Measurements from ENCODE around the gene FER1L5.

DNA sequence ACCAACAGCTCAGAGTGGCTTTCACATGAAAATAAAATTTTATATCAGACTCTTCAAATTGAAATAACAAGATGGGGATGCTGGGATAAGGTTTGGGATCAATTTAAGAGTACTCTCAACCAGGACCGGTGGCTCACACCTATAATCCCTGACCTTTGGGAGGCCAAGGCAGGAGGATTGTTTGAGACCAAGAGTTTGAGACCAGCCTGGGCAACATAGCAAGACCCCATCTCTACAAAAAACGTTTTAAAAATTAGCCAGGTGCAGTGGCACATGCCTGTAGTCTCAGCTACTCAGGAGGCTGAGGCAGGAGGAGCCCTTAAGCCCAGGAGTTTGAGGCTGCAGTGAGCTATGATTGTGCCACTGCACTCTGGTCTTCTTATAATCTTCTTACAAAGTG is 94.7 kb downstream of the FER1L5 start:
- TF ChIP-seq POLR2AphosphoS5 (IDR thresholded peaks at IDR 0.05; ENCODE audit: low read depth, low read length) (no peak), SP1 (IDR thresholded peaks at IDR 0.05; ENCODE audit: low read depth) (no peak)
- TF ChIP-seq, protein P1, sequence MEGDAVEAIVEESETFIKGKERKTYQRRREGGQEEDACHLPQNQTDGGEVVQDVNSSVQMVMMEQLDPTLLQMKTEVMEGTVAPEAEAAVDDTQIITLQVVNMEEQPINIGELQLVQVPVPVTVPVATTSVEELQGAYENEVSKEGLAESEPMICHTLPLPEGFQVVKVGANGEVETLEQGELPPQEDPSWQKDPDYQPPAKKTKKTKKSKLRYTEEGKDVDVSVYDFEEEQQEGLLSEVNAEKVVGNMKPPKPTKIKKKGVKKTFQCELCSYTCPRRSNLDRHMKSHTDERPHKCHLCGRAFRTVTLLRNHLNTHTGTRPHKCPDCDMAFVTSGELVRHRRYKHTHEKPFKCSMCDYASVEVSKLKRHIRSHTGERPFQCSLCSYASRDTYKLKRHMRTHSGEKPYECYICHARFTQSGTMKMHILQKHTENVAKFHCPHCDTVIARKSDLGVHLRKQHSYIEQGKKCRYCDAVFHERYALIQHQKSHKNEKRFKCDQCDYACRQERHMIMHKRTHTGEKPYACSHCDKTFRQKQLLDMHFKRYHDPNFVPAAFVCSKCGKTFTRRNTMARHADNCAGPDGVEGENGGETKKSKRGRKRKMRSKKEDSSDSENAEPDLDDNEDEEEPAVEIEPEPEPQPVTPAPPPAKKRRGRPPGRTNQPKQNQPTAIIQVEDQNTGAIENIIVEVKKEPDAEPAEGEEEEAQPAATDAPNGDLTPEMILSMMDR (IDR thresholded peaks at IDR 0.05 in 2 of 3, conservative IDR thresholded peaks at IDR 0.05 in 1 of 3; ENCODE audit: borderline replicate concordance in 1 of 3, insufficient read depth in 1 of 3, low read depth in 2 of 3, low read length in 2 of 3): no peak
